HG03521 (cell line): ENCODE measurements around the gene RCAN2.
A peak's percentile ranks its signal among the peaks of the same experiment; 100 is the strongest.

Experiments used
- ATAC-seq: cut with Tn5 transposase; IDR thresholded peaks from one replicate; pipeline ENCODE4 v1.9.1; 2021; ENCODE audit warnings: mild to moderate bottlenecking, moderate library complexity; ENCODE audit not compliant: unreplicated experiment

The RCAN2 gene

DNA sequence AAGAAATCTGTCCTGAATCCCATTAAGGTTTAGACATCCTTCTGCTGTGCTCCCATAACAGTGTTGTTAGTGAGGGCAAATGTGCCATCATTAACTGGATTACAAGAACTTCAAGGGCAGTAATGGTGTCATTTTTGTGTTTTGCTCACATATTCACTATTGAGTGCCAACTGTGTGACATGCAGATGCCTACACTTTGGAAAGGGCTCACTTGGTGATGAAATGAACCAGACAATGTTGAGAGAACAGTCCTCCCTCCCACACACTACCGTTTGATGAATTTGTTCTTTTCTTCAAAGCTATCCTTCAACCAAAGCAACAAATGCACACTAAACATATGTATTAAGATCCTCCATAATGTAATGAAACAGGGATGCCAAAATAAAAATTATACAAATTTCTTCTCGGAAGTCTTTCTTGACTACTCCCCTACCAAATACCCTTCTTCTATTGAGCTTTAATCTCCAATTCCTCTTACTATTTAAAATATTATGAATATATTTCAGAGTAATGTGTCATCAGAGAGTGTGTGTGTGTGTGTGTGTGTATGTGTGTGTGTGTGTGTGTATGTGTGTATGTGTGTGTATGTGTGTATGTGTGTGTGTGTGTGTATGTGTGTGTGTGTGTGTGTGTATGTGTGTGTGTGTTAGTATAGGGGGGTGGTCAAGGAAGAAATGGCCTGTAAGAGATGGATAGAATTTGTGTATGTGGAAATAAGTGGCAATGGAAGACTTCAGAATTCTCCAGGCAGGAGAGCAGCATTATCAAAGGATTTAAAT, 228.1 kb downstream of the RCAN2 start:
- no peak for ATAC-seq

GRCh38 chr6:46258249-46258648, 233.0 kb downstream of the RCAN2 start:
- no peak for ATAC-seq

DNA sequence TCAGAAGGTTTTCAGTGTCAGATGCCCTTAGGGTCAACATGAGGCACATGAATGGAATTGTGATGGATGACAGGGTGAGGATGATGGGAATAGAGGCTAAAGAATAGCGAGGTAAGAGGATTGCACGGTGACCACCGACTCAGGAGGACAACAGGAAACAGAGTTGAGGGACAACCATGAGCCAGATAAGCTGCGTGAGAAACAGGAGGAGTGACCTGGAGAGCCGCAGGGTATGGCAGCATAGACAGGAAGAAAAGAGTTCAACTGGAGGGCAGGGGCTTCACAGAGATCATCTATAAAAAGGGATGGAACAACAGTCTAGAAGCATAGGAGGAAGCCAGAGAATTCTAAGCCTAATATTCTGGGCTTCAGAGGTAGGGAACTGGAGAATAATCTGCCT, 235.7 kb downstream of the RCAN2 start:
- ATAC-seq = no peak

- no peak for ATAC-seq
These were observed 236.3 kb downstream of the RCAN2 start for GRCh38 chr6:46254946-46255345.

DNA sequence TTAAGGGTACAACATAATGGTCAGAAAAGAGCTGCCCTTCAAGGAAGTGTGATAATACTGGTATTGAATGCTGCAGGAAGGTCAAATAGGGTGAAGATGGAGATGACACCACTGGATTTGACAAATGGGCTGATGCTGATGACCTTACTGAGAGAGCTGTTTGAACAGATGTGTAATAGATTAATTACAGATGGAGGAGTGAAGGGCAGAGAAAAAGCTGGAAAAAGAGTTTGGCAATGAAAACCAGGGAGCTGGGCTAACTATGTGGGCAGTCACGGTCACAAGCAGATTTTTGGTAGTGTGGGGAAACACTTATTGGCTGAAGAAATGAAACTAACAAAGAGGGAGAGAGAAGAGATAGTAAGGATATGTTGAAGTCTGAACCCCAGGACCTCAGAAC, 236.9 kb downstream of the RCAN2 start:
- no peak for ATAC-seq

- ATAC-seq = no peak
These were observed 239.5 kb downstream of the RCAN2 start for GRCh38 chr6:46251583-46252339.

- ATAC-seq = no peak
These were observed 243.1 kb downstream of the RCAN2 start for GRCh38 chr6:46248143-46248542.

GRCh38 chr6:46246727-46247126, 244.5 kb downstream of the RCAN2 start:
- ATAC-seq = no peak

DNA sequence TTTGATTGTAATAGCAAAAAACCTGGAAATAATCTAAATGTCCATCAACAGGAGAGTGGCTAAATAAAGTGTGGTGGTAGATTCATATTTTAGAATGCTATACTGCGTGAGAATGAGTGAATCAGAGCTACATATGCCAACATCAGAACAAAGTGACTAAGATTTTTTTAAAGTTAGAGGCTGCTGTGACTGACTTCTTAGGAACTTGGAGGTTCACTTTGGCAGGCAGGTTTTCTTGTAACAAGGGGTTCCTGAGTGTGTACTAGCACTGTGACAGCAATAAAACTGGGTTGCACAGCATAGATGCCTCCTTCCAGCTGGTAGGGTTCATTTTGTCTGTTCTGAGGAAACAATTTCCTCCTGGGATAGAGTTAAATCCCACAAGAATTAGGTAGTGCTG, 245.2 kb downstream of the RCAN2 start:
- ATAC-seq = no peak

DNA sequence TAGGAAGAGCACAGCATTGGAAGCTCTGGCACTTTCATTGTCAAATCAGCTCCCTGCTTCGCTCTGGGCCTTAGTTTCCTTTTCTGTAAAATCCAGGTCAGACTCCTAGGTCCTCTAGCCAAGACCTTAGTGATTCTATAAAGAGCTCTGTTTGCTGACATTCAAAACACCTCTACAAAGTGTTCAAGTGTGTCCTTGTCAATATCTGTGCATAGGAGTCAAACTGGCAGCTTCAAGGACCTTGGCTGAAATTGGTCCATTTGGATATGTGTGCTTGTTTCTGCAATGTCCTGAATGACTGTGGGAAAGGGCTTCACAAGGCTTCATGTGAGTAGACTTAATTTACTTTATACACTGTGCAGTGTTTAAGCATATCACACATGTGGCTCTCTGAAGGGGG, 246.6 kb downstream of the RCAN2 start:
- ATAC-seq = no peak

DNA sequence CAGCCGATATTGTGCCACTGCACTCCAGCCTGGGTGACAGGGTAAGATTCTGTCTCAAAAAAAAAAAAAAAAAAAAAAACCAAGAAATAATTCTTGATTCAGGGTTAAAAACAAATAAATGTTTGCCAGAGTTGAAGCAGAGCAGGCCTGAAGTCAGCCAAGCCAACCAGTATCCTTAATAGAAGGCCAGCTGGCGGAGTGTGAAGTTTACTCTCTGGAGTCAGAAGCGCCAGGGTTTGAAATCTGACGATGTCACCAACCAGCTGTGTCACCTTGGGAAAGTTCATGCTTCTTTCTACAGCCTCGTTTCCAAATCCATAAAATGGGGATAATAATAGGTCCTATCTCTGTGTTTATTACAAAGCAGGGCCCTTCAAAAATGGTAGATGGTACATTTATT, 247.5 kb downstream of the RCAN2 start:
- ATAC-seq = no peak

GRCh38 chr6:46242921-46243320, 248.3 kb downstream of the RCAN2 start:
- ATAC-seq = no peak

DNA sequence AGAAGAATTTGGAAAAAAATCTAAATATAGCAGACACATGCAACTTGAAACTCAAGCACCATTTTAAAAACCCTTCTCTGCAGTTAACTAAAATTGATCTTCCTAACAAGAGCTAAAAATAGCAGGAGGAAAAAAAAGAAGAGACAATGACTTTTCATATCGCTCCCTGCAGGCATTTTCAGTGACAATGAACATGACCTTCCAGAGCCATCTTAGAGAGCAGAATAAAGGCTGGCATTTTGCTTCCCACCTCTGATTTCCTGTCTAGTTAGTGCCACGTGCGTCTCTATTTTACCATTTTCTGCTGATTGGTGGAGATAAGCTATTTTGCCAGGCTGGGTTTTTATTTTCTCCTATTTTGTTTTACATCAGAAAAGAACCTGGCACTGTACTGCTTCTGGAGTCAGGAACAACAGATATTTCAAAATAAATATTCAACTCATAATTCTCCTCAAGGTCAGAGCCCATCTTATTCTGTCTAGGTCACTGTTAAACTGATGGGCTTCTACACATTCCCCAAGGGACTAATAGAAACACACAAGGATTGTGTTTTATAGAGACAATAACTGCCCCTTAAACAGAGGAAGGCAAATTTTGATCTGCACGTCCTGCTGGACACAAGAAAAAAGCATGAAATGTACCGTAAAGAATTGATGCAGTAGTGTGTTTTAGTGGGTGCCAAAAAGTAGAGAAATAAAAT, 250.2 kb downstream of the RCAN2 start:
- ATAC-seq = no peak

DNA sequence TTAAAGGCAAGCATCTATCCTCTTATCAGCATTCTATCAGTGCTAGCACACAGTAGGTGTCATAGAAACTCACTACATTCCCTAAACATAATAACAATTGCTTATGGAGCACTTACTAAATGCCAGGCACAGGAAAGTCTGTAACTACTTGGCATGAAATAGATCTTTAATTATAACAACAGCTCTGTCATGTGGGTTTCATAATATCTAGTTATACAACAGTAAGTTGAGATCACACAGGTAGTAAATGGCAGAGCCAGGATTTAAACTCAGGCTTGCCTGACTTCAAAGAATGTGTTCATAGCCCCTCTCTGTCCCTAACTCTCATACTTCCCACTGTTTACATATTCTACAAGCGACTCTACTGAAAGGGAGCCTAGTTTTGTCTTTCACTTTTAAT, 254.5 kb downstream of the RCAN2 start:
- ATAC-seq = no peak

DNA sequence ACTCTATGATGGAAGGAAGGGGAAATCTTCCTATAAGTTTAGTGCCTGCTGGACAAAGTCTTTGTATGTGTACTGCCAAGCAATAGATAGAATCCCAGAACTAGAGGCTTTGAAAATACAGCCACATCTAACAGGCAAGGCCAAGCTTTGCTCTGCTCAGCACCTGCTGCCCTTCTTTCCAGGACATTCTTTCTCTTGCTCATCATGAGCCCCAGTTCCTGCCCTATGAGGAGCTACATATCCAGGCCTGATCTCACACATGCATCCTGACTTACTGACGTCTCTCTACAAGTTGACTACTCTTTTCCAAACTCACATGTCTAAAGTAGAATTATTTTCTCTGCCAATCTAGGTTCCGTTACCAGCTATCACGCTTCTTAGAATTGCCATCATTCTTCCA, 256.0 kb downstream of the RCAN2 start:
- no peak for ATAC-seq

DNA sequence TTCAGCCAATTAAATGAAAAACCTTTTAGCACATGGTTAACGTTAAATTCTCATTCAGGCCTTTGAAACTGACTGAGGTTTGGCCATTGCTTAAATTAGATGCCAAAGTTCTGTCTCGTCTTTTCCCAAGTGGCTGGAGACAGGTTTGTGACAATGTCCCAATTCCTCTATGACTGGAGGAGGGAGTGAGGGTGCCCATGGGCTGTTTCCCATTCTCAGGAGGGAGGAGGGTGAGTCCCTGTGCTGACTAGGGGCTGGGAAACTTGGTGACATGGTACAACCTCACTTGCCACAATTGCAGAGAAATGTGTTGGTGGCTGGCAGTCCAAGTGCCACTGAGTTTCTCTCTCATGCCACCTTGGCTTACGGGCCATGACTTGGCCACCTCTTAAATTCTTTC, 256.5 kb downstream of the RCAN2 start:
- no peak for ATAC-seq

GRCh38 chr6:46234156-46234556, 257.1 kb downstream of the RCAN2 start:
- no peak for ATAC-seq

DNA sequence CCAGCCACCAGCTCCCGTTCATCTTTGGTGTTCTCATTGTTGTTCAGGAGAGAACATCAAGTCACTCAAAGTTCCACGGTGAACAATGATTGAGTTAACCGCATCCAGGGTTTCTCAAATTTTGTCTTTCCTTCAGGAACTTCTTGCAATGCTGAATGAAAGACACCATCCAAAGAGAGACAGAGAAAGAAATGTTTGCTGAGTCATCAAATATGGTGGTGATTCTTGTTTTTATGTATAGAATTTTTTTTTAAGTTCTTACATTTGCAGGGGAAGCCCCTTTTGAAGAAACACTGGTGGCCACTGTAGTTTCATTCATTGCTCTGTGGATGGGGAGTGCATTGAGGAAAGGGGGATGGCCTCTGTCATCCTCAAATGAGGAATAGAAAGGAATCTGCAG, 258.1 kb downstream of the RCAN2 start:
- no peak for ATAC-seq

- no peak for ATAC-seq
These were observed 269.0 kb downstream of the RCAN2 start for GRCh38 chr6:46222286-46222685.

DNA sequence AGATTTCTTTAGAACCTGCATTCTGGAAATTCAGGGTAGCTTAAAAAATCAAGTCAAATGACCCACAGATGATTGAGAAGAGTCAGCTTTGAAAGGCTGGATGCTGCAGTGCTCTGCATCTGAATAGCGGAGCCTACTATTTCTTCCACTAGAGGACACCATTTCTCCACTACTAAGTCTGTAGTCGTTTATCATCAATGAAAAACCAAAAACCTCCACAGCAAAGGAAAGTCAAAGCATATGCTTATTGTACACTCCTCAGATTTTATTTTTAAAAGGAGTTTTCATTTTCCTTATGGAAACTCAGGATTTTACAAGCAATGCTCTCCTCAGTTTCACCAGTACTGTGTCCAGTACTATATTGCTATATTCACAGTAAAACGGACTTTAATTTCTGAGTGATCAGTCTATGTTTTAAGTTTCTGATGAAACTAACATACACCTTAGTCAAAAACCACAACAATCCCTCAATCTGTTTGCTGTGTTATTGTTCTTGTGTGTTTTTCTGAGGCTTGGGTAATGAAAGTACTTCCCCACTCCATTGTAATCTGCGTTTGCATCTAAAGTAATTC, 269.9 kb downstream of the RCAN2 start:
- ATAC-seq = peak; percentile 41
